Smooth muscle cell of the brain vasculature (primary cell): ENCODE measurements around the gene ZRANB3.
"Not testable (repeated sequence)": the region's sequence is repeated elsewhere in the genome, so short reads cannot be mapped to it uniquely, and the experiment has no call there.

Experiments
- DNase-seq: peaks from one replicate; pipeline ENCODE4 v3.0.0-alpha.2; 2012; ENCODE audit warnings: low read depth, low spot score

Gene ZRANB3

GRCh38 chr2:135125940-135126339 lies 405.1 kb downstream of the ZRANB3 start:
- no peak for DNase-seq

- no peak for DNase-seq
Measured at GRCh38 chr2:135124924-135125886, 405.8 kb downstream of the ZRANB3 start.

- DNase-seq = not testable (repeated sequence)
Measured at GRCh38 chr2:135121658-135122039, 409.4 kb downstream of the ZRANB3 start.

GRCh38 chr2:135121016-135121657 lies 409.9 kb downstream of the ZRANB3 start:
- no peak for DNase-seq

GRCh38 chr2:135119582-135119981 lies 411.4 kb downstream of the ZRANB3 start:
- no peak for DNase-seq

- DNase-seq = no peak
Measured at GRCh38 chr2:135113322-135113721, 417.7 kb downstream of the ZRANB3 start.

- not testable (repeated sequence) for DNase-seq
Measured at GRCh38 chr2:135105513-135106316, 425.3 kb downstream of the ZRANB3 start.

GRCh38 chr2:135103843-135104242 lies 427.2 kb downstream of the ZRANB3 start:
- DNase-seq = no peak

- no peak for DNase-seq
Measured at GRCh38 chr2:135099802-135100483, 431.1 kb downstream of the ZRANB3 start.

GRCh38 chr2:135097532-135098231 lies 433.3 kb downstream of the ZRANB3 start:
- DNase-seq = no peak

- no peak for DNase-seq
Measured at GRCh38 chr2:135096665-135097446, 434.2 kb downstream of the ZRANB3 start.

- DNase-seq = no peak
Measured at GRCh38 chr2:135095591-135095990, 435.4 kb downstream of the ZRANB3 start.

- no peak for DNase-seq
Measured at GRCh38 chr2:135094508-135094907, 436.5 kb downstream of the ZRANB3 start.

- DNase-seq = no peak
Measured at GRCh38 chr2:135093670-135094330, 437.2 kb downstream of the ZRANB3 start.

- DNase-seq = no peak
Measured at GRCh38 chr2:135093193-135093592, 437.8 kb downstream of the ZRANB3 start.

- no peak for DNase-seq
Measured at GRCh38 chr2:135091681-135092080, 439.3 kb downstream of the ZRANB3 start.

- DNase-seq = not testable (repeated sequence)
Measured at GRCh38 chr2:135089597-135089996, 441.4 kb downstream of the ZRANB3 start.
